ENCODE measurements around the gene ZDHHC23.

ZDHHC23 gene

GRCh38 chr3:113947372-113948014 lies at the start of gene ZDHHC23:
ZDHHC23 (plus strand) TSS chr3:113948013; CDS start chr3:113948803, 790 bp downstream.
- peak; percentile 73 for DNase-seq

GRCh38 chr3:113898892-113899291 lies 48.9 kb upstream of the ZDHHC23 start:
- no peak for DNase-seq

GRCh38 chr3:113906568-113907140 lies 41.2 kb upstream of the ZDHHC23 start:
- no peak for DNase-seq

- DNase-seq = no peak
These were observed 39.7 kb upstream of the ZDHHC23 start for GRCh38 chr3:113908133-113908532.

GRCh38 chr3:113910966-113911365 lies 36.8 kb upstream of the ZDHHC23 start:
- no peak for DNase-seq

- peak; percentile 46 for DNase-seq
These were observed 35.1 kb upstream of the ZDHHC23 start for GRCh38 chr3:113912552-113913236.

- no peak for DNase-seq
These were observed 33.2 kb upstream of the ZDHHC23 start for GRCh38 chr3:113914646-113915045.

- DNase-seq = no peak
These were observed 20.3 kb upstream of the ZDHHC23 start for GRCh38 chr3:113927556-113927955.

GRCh38 chr3:113946831-113947230 lies 982 bp upstream of the ZDHHC23 start:
- no peak for DNase-seq

GRCh38 chr3:113948015-113948917 lies 453 bp downstream of the ZDHHC23 start:
- no peak for DNase-seq

- DNase-seq = no peak
These were observed 5.1 kb downstream of the ZDHHC23 start for GRCh38 chr3:113952921-113953320.

GRCh38 chr3:113953677-113954076 lies 5.9 kb downstream of the ZDHHC23 start:
- no peak for DNase-seq

GRCh38 chr3:113954091-113954685 lies 6.4 kb downstream of the ZDHHC23 start:
- DNase-seq = no peak

- no peak for DNase-seq
These were observed 16.1 kb downstream of the ZDHHC23 start for GRCh38 chr3:113963879-113964278.

- no peak for DNase-seq
These were observed 18.4 kb downstream of the ZDHHC23 start for GRCh38 chr3:113966172-113966571.

- DNase-seq = no peak
These were observed 21.2 kb downstream of the ZDHHC23 start for GRCh38 chr3:113968986-113969385.

- no peak for DNase-seq
These were observed 30.0 kb downstream of the ZDHHC23 start for GRCh38 chr3:113977822-113978221.

- DNase-seq = no peak
These were observed 32.1 kb downstream of the ZDHHC23 start for GRCh38 chr3:113979916-113980315.

GRCh38 chr3:113981803-113982202 lies 34.0 kb downstream of the ZDHHC23 start:
- DNase-seq = no peak

GRCh38 chr3:113983544-113983943 lies 35.7 kb downstream of the ZDHHC23 start:
- no peak for DNase-seq

- no peak for DNase-seq
These were observed 37.7 kb downstream of the ZDHHC23 start for GRCh38 chr3:113985541-113985940.

GRCh38 chr3:114005481-114005880 lies 57.7 kb downstream of the ZDHHC23 start:
- no peak for DNase-seq

Measured in NCI-H2107 (cell line).